CD4-positive, alpha-beta T cell treated with Interleukin-10 for 1 hour (primary cell): ENCODE measurements around the gene KRT16.
"Not testable (repeated sequence)": the region's sequence is repeated elsewhere in the genome, so short reads cannot be mapped to it uniquely, and the experiment has no call there.

Experiments used
- DNase-seq: peaks from one replicate; pipeline ENCODE4 v3.0.0-alpha.2; 2020

KRT16 gene

GRCh38 chr17:41647038-41647813 lies 34.7 kb upstream of the KRT16 start:
- DNase-seq = no peak

GRCh38 chr17:41642252-41643156 lies 29.9 kb upstream of the KRT16 start:
- DNase-seq = no peak

GRCh38 chr17:41640596-41640995 lies 28.0 kb upstream of the KRT16 start:
- not testable (repeated sequence) for DNase-seq

DNA sequence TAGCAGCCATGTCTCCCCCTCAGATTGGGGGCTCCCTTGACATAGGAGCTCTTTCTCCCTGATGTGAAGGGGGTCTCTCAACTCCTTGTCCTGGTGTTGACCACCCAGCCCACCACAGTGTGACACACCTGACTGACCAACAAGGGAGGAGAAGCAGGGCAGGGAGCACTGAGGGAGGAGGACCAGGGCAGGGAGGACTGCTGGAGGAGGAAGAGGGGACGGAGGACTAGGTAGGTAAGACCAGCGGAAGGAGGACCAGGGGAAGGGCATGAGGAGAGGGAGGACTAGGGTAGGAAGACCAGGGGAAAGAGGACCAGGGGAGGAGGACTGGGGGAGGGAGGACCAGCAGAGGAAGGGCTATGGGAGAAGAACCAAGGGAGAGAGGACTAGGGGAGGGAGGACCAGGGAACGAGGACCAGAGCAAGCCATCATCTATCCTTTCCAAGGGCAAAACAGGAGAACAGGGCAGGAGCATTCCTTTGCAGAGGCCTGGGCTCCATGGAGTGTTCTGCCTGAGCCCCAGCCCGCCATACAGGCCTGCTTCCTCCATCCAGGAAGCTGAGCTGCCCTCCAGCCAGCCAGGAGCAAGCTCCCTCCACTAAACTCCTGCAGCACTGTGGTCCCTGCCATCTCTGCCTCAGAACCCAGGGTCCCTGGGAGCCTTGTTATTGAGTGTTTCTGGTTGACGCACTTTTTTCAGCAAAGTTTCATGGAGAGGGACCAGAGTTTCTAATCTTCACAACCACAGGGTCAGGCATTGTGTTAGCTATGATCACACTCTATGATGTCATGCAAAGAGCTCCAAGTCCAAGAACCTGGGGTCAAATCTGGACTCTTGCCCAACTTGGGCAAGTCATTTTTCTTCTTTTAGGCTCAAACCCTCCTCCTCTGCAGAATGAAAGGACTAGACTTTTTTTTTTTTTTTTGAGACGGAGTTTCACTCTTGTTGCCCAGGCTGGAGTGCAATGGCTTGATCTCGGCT lies 27.2 kb upstream of the KRT16 start:
- no peak for DNase-seq

DNA sequence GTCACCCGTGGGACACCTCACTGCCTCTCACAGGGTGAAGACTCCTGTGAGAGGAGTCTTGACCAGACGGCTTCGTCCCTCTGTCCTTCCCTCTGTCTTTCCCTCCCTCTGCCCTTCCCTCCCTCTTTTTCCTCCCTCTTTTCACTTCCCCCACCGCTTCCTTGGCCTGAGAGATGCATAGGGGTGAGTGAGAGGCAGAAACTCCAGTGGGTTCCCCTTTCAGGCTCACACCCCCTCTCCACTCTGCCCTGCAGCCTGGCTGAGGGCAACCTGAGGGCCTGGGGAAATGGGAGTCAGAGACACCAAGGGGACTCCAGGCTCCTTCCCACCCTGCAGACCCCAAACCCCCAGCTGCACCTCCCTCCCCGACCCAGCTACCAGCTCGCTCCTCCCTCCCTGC lies 26.4 kb upstream of the KRT16 start:
- no peak for DNase-seq

GRCh38 chr17:41638194-41638593 lies 25.6 kb upstream of the KRT16 start:
- no peak for DNase-seq

DNA sequence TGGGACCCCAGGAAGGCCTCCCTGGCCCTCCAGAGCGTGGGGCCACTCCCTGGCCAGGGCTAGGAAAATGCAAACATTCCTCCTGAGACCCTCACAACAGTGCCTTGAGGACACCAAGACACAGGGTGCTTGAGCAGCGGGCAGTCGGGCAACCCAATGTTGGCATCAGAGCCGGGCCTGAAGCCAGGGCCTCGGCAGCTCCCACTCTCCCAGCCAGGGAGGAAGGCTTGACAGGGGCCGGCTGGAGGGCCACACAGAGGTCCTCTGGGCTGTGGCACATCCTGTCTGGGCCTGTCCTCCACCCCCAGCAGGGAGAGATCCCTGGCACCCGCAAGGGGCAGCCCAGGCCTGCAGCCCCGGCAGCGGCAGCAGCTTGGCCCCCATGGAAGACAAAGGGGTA lies 24.1 kb upstream of the KRT16 start:
- no peak for DNase-seq

DNA sequence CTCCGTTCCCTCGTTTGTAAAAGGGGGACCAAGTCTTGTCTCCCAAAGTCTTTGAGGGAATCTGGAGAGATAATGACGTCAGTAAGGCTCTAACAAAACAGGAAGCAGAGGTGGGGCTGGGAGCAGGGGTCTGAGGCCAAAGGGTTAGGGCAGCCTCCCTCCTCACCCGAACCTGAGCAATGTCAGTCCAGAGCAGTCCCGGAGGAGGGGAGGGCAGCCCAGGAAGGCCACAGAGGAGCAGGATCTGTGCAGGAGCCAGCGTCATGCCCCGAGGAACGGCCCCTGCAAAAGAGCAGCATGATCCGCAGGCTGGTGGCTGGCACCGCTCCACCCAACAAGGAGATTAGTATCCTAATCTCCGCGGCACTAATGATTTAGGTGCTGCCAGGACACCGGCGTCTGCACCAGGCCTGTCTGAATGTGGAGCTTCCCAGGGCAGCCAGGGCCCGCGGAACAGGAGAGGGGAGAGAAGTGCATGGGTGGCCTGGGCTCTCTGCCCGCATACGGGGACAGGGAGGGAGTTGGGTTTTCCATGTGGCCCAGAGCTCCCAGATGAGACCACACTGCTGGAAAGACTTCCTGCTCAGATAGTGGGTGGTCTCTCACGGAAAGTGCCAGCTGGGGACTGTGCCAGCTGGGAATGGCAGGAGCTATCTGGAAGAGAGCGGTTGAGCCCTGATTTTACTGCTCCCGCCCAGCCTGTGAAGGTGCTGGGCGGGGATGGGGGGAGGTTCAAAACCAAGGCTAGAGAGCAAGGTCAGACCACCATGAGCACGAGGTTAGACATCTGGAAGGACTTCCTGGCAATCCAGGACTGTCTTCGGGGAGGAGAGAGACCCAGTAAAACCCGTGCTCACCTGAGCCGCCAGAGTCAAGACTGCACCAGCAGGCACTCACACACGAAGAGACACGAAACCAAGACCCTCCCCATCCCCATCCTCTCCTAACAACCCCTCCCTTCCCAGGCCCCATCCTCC lies 22.8 kb upstream of the KRT16 start:
- no peak for DNase-seq

- DNase-seq = no peak
These were observed 22.1 kb upstream of the KRT16 start for GRCh38 chr17:41634639-41635038.

GRCh38 chr17:41633556-41634199 lies 21.1 kb upstream of the KRT16 start:
- no peak for DNase-seq

- no peak for DNase-seq
These were observed 20.0 kb upstream of the KRT16 start for GRCh38 chr17:41632482-41633105.

DNA sequence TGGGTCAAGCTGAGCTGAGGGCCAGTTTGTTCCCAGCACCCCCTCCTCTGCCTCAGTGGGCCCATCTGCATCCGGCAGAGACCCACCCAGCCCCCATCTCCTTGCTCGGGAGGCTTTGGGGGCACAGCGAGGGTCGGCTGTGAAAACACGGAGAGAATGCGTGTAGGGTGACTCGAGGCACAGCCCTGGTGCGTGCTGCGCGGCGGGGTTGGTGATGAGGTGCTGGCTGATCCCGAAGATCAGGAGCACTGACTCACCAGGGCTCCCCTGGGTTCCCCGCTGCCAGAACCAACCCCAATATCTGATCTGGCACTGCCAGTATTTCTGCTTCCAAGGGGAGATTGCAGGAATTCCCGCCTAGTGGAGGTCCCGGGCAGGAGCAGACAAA lies 19.3 kb upstream of the KRT16 start:
- DNase-seq = no peak

- DNase-seq = no peak
These were observed 18.7 kb upstream of the KRT16 start for GRCh38 chr17:41631025-41631897.

GRCh38 chr17:41629826-41630670 lies 17.5 kb upstream of the KRT16 start:
- DNase-seq = no peak

GRCh38 chr17:41629316-41629715 lies 16.7 kb upstream of the KRT16 start:
- no peak for DNase-seq

- DNase-seq = not testable (repeated sequence)
These were observed 16.2 kb upstream of the KRT16 start for GRCh38 chr17:41628621-41629255.

DNA sequence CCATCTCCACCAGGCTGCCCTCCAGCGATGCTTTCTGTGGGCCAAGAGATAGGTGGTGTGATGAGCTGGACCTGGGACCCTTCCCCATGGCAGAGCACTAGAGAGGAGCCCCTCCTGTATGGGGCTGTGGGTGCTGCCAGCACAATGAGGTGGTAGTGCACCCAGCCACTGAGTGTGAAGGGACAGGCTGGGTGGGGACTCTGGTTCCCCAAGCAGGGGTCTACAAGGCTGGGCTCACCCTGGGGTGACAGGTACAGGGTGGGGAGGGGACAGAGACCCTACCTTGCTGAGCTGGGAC lies 15.5 kb upstream of the KRT16 start:
- not testable (repeated sequence) for DNase-seq
